HG03521 (cell line): ENCODE measurements around the gene RANGAP1.
A peak's percentile ranks its signal among the peaks of the same experiment; 100 is the strongest.
"Not testable (repeated sequence)": the region's sequence is repeated elsewhere in the genome, so short reads cannot be mapped to it uniquely, and the experiment has no call there.

Source experiments
- ATAC-seq: cut with Tn5 transposase; IDR thresholded peaks from one replicate; pipeline ENCODE4 v1.9.1; 2021; ENCODE audit warnings: mild to moderate bottlenecking, moderate library complexity; ENCODE audit not compliant: unreplicated experiment

The RANGAP1 gene

DNA sequence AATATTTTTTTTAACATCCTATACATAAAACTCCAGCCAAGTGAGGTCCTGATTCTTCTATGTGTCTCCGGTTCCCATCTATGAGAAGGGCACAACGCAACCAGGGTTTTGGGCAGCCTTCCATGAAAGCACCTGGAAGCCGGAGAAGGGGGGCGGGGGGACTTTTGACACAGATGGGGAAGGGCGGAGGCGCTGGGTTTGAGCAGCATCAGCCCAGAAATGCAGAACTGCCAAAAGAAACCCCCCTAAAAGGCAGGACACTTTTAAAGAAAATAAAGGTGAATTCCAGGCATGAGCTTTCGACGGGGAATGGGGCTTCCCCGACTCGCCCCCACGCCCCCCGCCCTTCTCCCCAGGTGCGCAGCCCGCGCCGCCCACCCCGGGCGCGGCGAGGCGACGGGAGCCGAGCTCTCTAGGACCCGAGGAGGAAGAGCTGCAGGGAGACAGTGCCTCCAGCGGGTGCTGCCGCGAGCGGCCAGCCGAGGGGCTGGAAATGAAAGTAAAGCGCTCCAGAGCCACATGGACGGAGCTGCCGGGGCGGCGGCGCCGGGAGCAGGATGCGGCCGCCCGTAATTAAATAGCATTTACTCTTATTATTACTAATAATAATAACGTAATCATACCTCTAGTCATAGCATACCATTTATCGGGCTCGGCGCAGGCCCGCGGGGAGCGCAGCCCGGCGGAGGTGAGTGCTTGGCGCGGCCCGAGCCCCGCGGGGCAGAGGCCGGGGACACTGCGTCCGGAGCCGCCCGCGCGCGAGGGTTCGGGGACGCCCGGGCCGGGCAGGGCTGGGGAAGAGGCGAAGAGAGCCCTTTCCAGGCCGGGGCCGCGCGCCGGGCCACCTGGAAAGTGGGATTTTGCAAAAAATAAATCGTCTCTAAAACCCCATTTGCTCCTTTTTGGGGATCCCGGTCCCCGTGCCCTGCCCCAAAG is 15.4 kb upstream of the RANGAP1 start, which contains the start of gene ZC3H7B:
Gene ZC3H7B (plus strand): TSS at position 441 of the 936 bp plus-strand sequence. CDS start 19,136 bp downstream, outside the sequence.
- ATAC-seq, result peak; percentile 83

DNA sequence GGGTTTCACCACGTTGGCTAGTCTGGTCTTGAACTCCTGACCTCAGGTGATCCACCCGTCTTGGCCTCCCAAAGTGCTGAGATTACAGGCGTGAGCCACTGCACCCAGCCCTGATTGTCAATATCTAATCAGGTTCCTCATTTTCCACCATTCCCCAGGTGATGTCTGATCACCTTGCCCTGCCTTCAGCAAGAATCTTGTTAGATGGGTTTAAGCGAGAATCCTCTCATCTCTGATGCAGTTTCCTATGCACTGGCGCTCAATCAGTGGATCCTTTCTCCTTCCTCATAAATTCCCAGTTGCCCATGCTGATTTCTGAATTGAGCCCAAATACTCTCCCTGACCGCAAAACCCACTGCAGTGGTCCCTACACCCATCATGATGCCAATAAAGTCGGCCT is 14.7 kb upstream of the RANGAP1 start:
- ATAC-seq, result no peak

DNA sequence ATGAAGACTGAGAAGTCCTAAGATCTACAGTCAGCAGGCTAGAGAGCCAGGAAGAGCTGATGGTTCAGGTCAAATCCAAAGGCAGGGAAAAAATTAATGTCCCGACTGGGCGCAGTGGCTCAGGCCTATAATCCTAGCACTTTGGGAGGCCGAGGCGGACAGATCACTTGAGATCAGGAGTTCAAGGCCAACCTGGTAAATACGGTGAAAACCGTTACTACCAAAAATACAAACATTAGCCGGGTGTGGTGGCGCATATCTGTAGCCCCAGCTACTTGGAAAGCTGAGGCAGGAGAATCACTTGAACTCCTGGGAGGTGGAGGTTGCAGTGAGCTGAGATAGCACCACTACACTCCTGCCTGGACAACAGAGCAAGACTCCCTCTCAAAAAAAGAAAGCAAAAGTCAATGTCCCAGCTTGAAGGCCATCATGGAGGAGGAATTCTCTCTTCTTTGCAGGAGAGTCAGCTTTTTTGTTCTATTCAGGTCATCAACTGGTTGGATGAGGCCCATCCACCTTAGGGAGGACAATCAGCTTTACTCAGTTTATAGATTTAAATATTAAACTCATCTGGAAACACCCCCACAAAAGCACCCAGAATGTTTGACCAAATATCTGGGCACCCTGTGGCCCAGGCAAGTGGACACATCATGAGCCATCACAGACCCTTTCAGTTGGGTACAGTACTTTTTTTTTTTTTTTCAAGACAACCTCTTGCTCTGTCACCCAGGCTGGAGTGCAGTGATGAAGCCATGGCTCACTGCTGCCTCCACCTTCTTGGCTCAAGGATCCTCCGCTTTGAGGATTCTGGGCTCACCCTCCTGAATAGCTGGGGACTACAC is 11.1 kb upstream of the RANGAP1 start:
- no peak for ATAC-seq

DNA sequence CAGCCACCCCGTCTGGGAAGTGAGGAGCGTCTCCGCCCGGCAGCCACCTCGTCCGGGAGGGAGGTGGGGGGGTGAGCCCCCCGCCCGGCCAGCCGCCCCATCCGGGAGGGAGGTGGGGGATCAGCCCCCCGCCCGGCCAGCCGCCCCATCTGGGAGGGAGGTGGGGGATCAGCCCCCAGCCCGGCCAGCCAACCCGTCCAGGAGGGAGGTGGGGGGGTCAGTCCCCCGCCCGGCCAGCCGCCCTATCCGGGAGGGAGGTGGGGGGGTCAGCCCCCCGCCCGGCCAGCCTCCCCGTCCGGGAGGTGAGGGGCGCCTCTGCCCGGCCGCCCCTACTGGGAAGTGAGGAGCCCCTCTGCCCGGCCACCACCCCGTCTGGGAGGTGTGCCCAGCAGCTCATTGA is 8.8 kb upstream of the RANGAP1 start:
- ATAC-seq, result not testable (repeated sequence)

DNA sequence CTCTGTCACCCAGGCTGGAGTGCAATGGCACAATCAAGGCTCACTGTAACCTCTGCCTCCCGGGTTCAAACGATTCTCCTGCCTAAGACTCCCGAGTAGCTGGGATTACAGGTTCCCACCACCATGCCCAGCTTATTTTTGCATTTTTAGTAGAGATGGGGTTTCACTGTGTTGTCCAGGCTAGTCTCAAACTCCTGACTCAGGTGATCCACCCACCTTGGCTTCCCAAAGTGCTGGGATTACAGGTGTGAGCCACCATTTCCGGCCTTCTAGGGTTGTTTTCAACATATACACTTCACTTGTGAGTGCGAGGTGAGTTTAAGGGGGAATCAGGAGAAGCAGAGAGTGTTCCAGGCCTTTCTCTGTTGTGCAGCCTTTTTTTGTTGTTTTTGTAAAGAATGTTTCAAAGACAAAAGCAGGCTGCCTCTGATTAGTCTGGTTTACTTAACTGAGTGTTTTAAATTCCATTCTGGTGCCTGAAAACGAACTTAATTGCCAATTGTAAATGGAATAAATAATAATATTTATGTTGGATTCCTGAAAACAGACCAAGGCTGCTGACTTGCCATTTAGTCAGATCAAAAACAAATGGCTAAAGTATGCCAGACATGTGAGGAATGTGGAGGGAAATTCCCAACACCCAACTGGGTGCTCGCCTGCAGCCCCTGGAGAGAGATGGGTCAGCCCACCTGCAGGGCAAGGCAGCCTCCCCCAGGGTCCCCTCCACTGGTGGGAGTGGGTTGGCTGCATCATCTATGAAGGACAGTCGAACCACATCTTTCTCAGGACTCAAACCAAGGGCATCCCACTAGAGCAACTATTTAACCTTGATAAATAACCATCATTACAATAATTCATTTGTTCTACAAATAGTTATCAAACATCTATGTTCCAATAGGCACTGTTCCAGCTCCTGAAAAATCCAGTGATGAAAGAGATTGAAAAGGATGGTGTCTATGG is 4.6 kb upstream of the RANGAP1 start:
- no peak for ATAC-seq

DNA sequence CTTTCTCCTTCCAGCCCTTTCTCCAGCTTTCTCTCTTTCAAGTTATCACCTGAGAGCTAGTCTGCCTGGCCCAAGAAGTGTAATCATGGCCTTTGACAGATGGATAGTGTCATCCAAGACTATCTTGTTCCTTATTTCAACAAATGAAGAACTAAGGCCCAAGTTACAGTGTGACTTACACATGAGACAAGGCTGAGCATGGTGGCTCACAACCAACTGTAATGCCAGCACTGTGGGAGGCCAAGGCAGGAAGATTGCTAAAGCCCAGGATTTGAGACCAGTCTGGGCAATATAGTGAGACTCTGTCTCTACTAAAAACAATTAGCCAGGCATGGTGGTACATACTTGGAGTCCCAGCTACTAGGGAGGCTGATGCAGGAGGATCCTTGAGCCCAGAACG is 3.7 kb upstream of the RANGAP1 start:
- ATAC-seq, result no peak

DNA sequence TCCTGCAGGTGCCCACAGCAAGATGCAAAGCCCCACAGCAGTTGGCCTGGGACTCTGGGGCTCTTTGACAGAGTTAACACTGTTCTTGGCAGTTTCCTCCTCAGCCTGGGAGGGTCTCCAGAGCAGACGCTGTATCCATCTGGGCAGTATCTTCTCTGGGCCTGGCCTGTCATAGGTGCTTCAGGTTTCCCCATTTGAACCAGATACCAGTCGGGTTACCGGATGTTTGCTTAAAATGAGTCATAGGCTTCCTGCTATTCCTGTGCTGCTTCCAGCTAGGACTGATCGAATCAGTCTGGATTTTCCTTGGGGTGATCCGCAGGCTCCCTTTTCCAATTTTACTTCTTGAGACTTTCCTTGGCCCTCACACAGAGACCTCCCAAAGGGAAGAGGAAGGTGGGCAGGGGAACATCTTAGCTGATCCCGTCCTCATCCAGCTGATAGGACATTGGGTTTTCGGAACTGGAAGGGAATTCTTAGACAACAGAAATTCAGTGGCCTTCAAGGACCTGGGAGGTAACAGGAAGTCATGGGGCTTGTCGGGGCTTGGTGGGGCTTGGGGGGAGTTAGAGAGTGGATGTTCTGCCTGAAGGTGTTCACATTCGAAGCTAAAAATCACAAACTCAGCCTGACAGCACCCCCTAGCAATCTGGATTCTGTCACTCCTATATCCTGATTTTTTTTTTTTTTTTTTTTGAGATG is 2.4 kb upstream of the RANGAP1 start:
- no peak for ATAC-seq

DNA sequence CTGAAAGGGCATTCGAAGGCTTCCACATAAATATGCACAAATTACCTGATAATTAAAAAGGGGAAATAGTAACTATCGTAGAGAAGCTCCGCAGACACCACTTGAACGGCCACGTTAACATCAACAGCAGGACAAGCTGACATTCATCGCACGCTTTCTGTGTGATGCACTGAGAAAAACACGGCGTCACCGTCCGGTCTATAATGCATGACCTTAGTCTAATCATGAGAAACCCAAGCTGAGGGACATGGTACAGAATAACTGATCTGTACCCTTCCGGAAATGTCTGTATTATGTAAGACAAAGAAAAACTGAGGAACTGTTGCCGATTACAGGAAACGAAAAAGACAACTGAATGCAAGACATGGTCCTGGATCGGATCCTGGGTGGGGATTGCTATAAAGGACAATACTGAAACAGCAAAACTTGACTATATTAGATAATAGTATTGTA is 678 bp upstream of the RANGAP1 start:
- ATAC-seq, result peak; percentile 6

DNA sequence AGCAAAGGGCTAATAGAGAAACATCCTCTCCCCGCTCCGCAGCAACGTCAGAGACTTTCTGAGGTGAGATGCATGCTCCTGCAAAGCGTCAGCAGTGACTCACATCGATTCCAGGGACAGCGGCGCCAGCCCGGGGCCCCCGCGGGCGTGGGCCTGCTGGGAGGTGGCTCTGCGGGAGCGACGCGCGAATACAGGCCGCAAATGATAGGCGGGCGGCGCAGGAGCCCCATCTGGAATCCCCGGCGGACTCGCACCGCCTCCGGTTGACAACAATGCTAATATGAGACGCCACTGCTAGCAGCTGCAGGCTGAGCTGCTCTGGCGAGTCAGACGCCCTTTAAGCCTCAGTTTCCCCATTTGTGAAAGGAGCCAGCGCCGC is 557 bp downstream of the RANGAP1 start:
- no peak for ATAC-seq

DNA sequence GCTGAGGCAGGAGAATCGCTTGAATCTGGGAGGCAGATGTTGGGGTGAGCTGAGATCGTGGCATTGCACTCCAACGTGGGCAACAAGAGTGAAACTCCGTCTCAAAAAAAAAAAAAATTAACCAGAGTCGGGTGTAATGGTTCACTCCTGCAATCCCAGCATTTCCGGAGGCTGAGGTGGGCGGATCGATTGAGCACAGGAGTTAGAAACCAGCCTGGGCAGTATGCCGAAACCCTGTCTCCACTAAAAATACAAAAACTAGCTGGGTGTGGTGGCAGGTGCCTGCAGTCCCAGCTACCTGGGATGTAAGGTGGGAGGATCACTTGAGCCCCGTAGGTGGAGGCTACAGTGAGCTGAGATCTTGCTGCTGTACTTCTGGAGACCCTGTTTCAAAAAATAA is 1.5 kb downstream of the RANGAP1 start:
- ATAC-seq, result no peak

DNA sequence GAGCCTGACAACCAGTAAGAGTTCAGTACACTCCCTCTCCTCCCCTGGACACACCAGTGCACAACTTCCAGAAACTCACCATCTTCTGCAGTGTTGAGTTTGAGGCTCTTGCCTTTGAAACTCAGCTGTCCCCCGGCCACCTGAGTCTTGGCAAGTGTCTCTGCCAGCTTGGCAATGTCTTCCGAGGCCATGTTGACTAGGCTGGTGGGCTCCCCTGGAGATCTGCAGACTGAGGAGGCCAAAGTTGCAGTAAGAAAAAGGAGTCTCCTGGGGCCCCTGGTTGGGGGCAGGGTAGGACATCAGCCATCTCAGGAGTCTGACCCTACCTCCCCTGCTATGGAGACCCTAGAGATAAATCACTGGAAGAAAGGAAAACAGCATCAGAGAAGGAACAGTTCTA is 5.1 kb downstream of the RANGAP1 start:
- ATAC-seq, result no peak

DNA sequence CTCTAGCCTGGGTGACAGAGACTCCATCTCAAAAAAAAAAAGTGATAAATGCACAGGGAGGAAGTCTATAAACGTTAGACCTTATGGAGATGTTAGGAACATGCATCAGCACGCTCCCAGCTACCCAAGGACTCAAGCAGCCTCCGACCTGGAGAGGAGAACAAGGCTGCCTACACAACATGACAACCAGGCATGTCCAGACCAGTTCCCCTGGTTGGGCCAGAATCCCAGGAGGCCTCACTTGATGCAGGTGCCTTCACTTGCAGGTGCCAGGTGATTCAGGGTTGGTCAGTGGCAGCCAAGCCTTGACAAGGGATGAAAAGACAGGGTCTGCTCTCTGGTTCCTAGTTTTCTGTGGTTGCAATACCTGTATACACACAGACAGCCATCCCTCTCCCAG is 5.9 kb downstream of the RANGAP1 start:
- ATAC-seq, result no peak

DNA sequence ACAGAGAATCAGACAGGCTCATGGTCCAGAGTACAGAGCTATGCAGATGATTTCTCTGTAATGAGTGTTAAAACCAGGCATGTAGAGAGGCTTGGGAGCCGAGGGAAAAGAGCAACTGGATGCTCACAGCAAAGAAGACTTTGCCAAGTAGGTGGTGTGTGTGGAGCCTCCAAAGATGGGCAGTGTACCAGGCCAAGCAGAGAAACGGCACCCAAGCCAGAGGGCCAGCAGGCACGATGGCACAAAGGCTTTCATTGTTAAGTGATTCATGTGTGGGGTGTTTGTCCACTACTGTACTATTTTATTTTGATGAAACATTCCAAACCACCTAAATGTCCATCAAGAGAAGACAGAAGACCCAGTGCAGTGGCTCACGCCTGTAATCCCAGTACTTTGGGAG is 11.1 kb downstream of the RANGAP1 start:
- no peak for ATAC-seq

DNA sequence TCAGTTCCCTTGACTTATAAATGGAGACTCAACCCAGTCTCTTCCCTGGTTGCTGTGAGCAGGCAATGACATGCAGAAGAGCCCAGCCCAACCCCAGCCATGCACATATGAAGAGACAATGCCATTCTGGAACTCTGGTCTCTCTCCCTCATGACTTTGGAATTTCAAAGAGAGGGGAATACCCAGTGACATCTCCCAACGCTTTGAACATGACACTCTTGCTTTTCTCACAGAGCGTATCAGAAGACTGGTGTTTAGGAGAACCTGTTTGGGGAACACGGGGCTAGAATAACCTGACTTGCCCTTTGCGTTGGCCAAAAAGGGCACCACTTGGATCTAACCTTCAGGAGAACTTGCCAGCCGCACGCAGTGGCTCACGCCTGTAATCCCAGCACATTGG is 12.9 kb downstream of the RANGAP1 start:
- ATAC-seq, result no peak

DNA sequence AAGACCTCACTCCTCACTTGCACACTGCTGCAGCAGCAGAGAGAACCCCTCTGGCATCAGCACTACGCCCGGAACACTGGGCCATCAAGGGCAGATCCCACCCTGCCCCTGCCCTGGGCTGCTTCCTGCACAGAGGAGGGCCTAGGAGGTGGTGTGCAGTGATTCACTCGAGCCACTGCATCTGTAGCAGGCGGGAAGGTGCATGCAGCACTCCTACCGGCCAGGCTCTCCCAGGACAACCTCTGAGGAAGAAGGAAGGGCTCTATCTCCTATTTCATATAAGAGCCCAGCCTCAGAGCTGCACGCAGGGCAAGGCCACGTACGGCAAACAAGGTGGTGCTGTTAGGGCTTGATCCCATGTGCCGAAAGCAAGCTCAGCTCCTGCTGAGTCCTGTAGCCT is 14.2 kb downstream of the RANGAP1 start:
- no peak for ATAC-seq

DNA sequence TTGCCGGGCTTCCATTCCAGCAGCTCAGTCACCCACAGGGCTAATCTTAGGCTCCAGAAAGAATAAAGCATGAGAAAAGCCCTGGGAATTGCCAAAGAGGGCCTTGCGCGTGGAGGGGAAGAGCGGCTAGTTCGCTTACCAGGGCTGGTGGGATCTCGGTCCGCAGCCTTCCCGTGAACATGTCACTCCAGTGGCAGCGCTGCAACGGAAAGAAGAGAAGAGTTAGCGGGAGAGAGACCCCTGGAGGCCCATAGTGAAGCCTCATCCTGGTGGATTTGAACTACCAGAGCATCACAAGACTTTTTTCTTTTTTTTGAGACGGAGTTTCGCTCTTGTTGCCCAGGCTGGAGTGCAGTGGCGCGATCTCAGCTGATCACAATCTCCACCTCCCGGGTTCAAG is 18.0 kb downstream of the RANGAP1 start:
- ATAC-seq, result no peak

DNA sequence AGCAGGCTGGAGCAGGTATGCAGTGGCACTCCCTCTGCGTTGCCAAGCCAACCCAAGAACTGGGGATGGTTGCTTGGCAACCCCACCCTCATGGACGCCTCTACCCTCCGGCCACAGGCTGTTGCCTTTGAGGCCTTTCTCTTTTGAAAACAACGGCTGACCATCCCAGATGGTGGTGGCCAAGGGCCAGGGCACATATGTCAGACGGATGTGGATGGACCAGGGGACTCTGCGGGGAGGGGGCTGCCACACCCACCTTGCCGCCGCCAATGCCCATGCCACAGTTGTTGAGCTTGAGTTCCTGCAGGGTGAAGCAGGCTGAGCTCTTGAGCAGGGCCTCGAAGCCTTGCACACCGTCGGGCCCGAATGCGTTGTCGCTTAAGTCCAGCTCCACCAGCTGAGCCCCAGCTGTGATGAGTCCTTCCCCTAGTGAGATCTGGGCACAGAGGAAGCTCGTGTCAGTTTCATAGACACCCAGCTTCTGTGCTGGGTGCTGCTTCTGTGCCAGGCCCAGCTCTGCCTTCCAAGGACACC is 21.5 kb downstream of the RANGAP1 start:
- ATAC-seq, result no peak

DNA sequence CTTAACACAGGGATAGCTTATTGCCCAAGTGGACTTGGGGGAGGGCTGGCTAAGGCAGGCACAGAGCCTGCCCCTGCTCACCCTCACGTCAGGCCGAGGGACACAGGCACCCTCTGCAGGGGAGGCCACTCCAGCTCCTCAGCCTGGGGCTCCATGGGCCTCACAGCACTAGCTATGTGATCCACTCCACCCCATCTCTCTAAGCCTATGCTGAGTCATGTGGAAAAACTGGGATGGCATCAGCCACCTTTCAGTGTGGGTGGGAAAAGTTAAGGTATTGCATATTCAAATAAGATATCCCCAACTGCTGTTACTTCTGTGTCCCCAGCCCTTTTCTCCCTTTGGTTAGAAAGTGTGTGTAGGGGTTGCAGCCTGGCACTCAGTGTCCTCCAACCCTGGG is 22.3 kb downstream of the RANGAP1 start:
- no peak for ATAC-seq

DNA sequence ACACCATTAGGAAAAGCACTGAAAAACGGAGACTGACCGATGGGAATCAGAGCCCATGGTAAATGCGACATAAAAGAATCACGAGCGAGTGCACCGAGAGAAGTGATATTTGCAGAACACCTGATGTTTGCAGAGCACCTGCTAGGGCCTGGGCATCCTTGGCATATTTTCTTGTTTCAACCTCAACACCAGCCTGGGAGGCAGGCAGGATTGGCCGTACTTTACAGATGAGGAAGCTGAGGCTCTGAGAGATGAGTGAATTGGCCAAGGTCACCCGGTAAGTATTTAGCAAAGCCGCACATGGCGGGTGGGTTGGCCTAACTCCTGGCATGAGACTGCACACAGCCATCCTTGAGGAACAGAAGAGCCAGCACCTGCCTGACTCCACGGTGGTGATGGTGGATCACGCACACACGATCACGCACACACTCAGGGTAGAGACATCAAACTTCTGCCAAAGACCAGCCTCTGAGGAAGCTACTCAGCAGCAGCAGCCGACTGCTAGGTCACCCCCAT is 23.7 kb downstream of the RANGAP1 start:
- no peak for ATAC-seq
